Endothelial cell of umbilical vein (primary cell): ENCODE measurements around the gene ADRM1. TPM values are rescaled to one million over a fixed set of nuclear protein-coding genes. Genes with fewer than 3 reads are reported as not detected.

Source experiments
- BruUV-seq: library from RNA; stranded (reverse); fragments of 400-500 nt; replicated peaks from 2 replicates; lab custom pipeline; 2021; lab: Mats Ljungman, UMichigan
- CTCF ChIA-PET: fragments of 300-600, 350-600 bp; sonication (Branson Sonifier 250); formaldehyde crosslinking; loops from one replicate; lab custom pipeline; 2021; ENCODE audit warnings: antibody characterized with exemption, inconsistent platforms; lab: Charles Lee
- POLR2A ChIA-PET: fragments of 300-600, 350-600 bp; sonication (Branson Sonifier 250); formaldehyde crosslinking; loops from one replicate; lab custom pipeline; 2021; ENCODE audit warnings: antibody characterized with exemption, inconsistent platforms; lab: Charles Lee
- DNase-seq: peaks from one replicate; pipeline ENCODE4 v3.0.0-alpha.2; 2011; ENCODE audit warnings: low read depth, low spot score
- FAIRE-seq: peaks from 2 replicates; lab custom pipeline; 2011; peaks lifted over from hg19 to GRCh38; lab: Jason Lieb, UNC
- H2AFZ ChIP-seq: 2 replicates; pipeline ENCODE4 v1.6.0; 2012; ENCODE audit warnings: low read depth, low read length, control low read depth, inconsistent platforms
- H3K27ac ChIP-seq: 2 replicates; pipeline ENCODE4 v1.5.1; 2011; ENCODE audit warnings: low read depth, mild to moderate bottlenecking, control low read depth, low read length, moderate library complexity; ENCODE audit not compliant: insufficient read depth
- H3K27me3 ChIP-seq, 2 experiments: 2 replicates each; pipeline versions ENCODE4 v1.6.0 to v1.6.1; 2011; ENCODE audit warnings: low read length in 2 of 2, mixed read lengths in 1 of 2; ENCODE audit not compliant: control insufficient read depth in 2 of 2, insufficient read depth in 2 of 2
- H3K36me3 ChIP-seq, 2 experiments: 2 replicates in 1 of 2; 3 replicates in 1 of 2; pipeline ENCODE4 v1.5.1; 2011; ENCODE audit warnings: low read length in 2 of 2, mild to moderate bottlenecking in 1 of 2, moderate library complexity in 1 of 2; ENCODE audit not compliant: control insufficient read depth in 2 of 2, insufficient read depth in 2 of 2; ENCODE audit errors: extremely low read depth in 1 of 2
- H3K4me1 ChIP-seq: 3 replicates; pipeline ENCODE4 v1.5.1; 2011; ENCODE audit warnings: mild to moderate bottlenecking, low read length; ENCODE audit not compliant: control insufficient read depth, insufficient read depth; ENCODE audit errors: extremely low read depth
- H3K4me2 ChIP-seq: 2 replicates; pipeline ENCODE4 v1.6.1; 2011; ENCODE audit warnings: low read length, control low read depth, mixed read lengths; ENCODE audit not compliant: insufficient read depth
- H3K4me3 ChIP-seq, 3 experiments: fragments of 200-600 bp in 1 of 3; sonication (generic), shearing (Covaris generic) in 1 of 3; replicated peaks in 1 of 3; 2 replicates each; pipeline ENCODE4 v1.5.1; 2011 to 2016; ENCODE audit warnings: control low read depth in 3 of 3, low read length in 3 of 3, mild to moderate bottlenecking in 2 of 3, inconsistent platforms in 1 of 3, low read depth in 1 of 3, moderate library complexity in 1 of 3; ENCODE audit not compliant: insufficient read depth in 1 of 3
- H3K79me2 ChIP-seq: 2 replicates; pipeline ENCODE4 v1.6.0; 2012; ENCODE audit warnings: low read length, inconsistent platforms; ENCODE audit not compliant: control insufficient read depth, insufficient read depth
- H3K9ac ChIP-seq: replicated peaks from 2 replicates; pipeline ENCODE3; 2011; ENCODE audit warnings: low read length, control low read depth; ENCODE audit not compliant: insufficient read depth; ENCODE audit errors: extremely low read depth
- H3K9me1 ChIP-seq: replicated peaks from 3 replicates; pipeline ENCODE4 v1.6.0; 2011; ENCODE audit warnings: mild to moderate bottlenecking, low read length; ENCODE audit not compliant: control insufficient read depth, insufficient read depth; ENCODE audit errors: extremely low read depth
- H3K9me3 ChIP-seq: replicated peaks from 2 replicates; pipeline ENCODE4 v1.5.1; 2012; ENCODE audit warnings: low read length, inconsistent platforms; ENCODE audit not compliant: control insufficient read depth, insufficient read depth
- H4K20me1 ChIP-seq: replicated peaks from 2 replicates; pipeline ENCODE3; 2011; ENCODE audit warnings: mild to moderate bottlenecking, low read length; ENCODE audit not compliant: control insufficient read depth, insufficient read depth; ENCODE audit errors: extremely low read depth
- CTCF ChIP-seq, 2 donors: IDR thresholded peaks; 1 replicate in 1 of 2; 2 replicates in 1 of 2; pipeline ENCODE4 v1.5.1; 2011; ENCODE audit warnings: low read length in 2 of 2, mild to moderate bottlenecking in 2 of 2, moderate library complexity in 2 of 2, control low read depth in 1 of 2, inconsistent platforms in 1 of 2, low read depth in 1 of 2; ENCODE audit not compliant: insufficient read depth in 1 of 2; ENCODE audit errors: extremely low read depth in 1 of 2
- EZH2 ChIP-seq: IDR thresholded peaks from 2 replicates; pipeline ENCODE4 v1.6.1; 2012; ENCODE audit warnings: borderline replicate concordance, low read depth, mild to moderate bottlenecking, moderate library complexity, low read length, inconsistent platforms; ENCODE audit not compliant: severe bottlenecking
- FOS ChIP-seq: IDR thresholded peaks from 2 replicates; pipeline ENCODE4 v1.6.1; 2011; ENCODE audit warnings: mild to moderate bottlenecking, low read length, moderate library complexity, borderline replicate concordance; ENCODE audit not compliant: insufficient read depth
- GATA2 ChIP-seq: IDR thresholded peaks from 2 replicates; pipeline ENCODE4 v1.7.0; 2011; ENCODE audit warnings: low read depth, mild to moderate bottlenecking, moderate library complexity, mixed read lengths, low read length; ENCODE audit not compliant: insufficient read length, insufficient read depth
- JUN ChIP-seq: IDR thresholded peaks from 2 replicates; pipeline ENCODE4 v1.6.1; 2011; ENCODE audit warnings: borderline replicate concordance, low read depth; ENCODE audit not compliant: insufficient read length, insufficient read depth
- MAX ChIP-seq: IDR thresholded peaks from 2 replicates; pipeline ENCODE4 v1.6.1; 2011; ENCODE audit not compliant: insufficient read depth, insufficient read length
- MYC ChIP-seq: IDR thresholded peaks from one replicate; pipeline ENCODE4 v1.6.1; 2011; ENCODE audit warnings: mild to moderate bottlenecking, low read depth, low read length
- POLR2A ChIP-seq: IDR thresholded peaks from 2 replicates; pipeline ENCODE4 v1.6.1; 2012; ENCODE audit warnings: low read depth, mild to moderate bottlenecking, control low read depth, low read length
- POLR2AphosphoS5 ChIP-seq: IDR thresholded peaks from 2 replicates; pipeline ENCODE4 v1.6.1; 2012; ENCODE audit warnings: low read depth, mild to moderate bottlenecking, control low read depth, low read length, moderate library complexity; ENCODE audit not compliant: insufficient read depth
- dilution Hi-C: fragments of 300-500 bp; cut with MboI; formaldehyde crosslinking; loops from one replicate; pipeline ENCODE4 v1.15.0; 2019; ENCODE audit warnings: low sequenced_read_pairs; ENCODE audit not compliant: extremely low pct_ligation_motif_present
- intact Hi-C: fragments of 100-400 bp; cut with micrococcal nuclease; formaldehyde crosslinking; loops from one replicate; pipeline ENCODE4 v1.10.0; 2022
- polyA plus RNA-seq, 4 experiments: library from polyadenylated mRNA; depleted of rRNA in 3 of 4; stranded (reverse) in 3 of 4; unstranded in 1 of 4; fragments of >200 nt; gene quantifications; 2 replicates each; pipeline versions ENCODE4 v1.2.1 to v1.2.3, GENCODE V29; 2011 to 2012; ENCODE audit warnings: missing spikeins in 1 of 4
- total RNA-seq: library from RNA; stranded (reverse); gene quantifications from 2 replicates; pipeline ENCODE4 v1.2.3, GENCODE V29; 2021

ADRM1 gene
- total and polyA plus RNA-seq, 2 donors (not counting 3 experiments of a cell fraction or from before 2014, with no cell fraction given) = 154 to 179 TPM

- H3K9me3 ChIP-seq = no peaks in the 10 kb centered on the region
- H3K79me2 ChIP-seq = no peaks in the 10 kb centered on the region
- BruUV-seq = no TSS peak
- dilution Hi-C loops (no loop called here), intact Hi-C loops (no loop called here)
- H2AFZ ChIP-seq = no peak overlapping the region
- no peak overlapping the region for H3K27ac ChIP-seq
- FAIRE-seq = no peak
- H3K4me3 ChIP-seq = no peak overlapping the region
- no peak for DNase-seq
- no peaks in the 10 kb centered on the region for H3K27me3 ChIP-seq
- TF ChIP-seq EZH2 (no peak), POLR2AphosphoS5 (no peak), CTCF (IDR thresholded peaks at IDR 0.05; ENCODE audit: extremely low read depth in 1 of 2, insufficient read depth in 1 of 2, low read depth in 1 of 2, low read length in 2 of 2) (no peak), MAX (no peak), FOS (no peak), JUN (no peak), GATA2 (no peak), MYC (no peak), POLR2A (no peak)
- H3K36me3 ChIP-seq = peaks cover 5 to 27% of the 10 kb centered on the region in 2 experiments
- H3K9ac ChIP-seq = no peak overlapping the region
- no peaks in the 10 kb centered on the region for H3K9me1 ChIP-seq
- ChIA-PET POLR2A (no interaction called here), CTCF (no interaction called here)
- H3K4me2 ChIP-seq = no peak overlapping the region
- H3K4me1 ChIP-seq = peaks cover 19% of the 10 kb centered on the region
- H4K20me1 ChIP-seq = no peaks in the 10 kb centered on the region
Observed at GRCh38 chr20:62282103-62282502, 20.7 kb upstream of the ADRM1 start.
